CD4-positive, alpha-beta T cell treated with Interleukin-12 subunit alpha and Interleukin-12 subunit beta, for 1 hour (primary cell): ENCODE results near the gene PHRF1.

ENCODE experiments used
- DNase-seq: peaks from one replicate; pipeline ENCODE4 v3.0.0-alpha.2; 2020

Gene PHRF1, protein sequence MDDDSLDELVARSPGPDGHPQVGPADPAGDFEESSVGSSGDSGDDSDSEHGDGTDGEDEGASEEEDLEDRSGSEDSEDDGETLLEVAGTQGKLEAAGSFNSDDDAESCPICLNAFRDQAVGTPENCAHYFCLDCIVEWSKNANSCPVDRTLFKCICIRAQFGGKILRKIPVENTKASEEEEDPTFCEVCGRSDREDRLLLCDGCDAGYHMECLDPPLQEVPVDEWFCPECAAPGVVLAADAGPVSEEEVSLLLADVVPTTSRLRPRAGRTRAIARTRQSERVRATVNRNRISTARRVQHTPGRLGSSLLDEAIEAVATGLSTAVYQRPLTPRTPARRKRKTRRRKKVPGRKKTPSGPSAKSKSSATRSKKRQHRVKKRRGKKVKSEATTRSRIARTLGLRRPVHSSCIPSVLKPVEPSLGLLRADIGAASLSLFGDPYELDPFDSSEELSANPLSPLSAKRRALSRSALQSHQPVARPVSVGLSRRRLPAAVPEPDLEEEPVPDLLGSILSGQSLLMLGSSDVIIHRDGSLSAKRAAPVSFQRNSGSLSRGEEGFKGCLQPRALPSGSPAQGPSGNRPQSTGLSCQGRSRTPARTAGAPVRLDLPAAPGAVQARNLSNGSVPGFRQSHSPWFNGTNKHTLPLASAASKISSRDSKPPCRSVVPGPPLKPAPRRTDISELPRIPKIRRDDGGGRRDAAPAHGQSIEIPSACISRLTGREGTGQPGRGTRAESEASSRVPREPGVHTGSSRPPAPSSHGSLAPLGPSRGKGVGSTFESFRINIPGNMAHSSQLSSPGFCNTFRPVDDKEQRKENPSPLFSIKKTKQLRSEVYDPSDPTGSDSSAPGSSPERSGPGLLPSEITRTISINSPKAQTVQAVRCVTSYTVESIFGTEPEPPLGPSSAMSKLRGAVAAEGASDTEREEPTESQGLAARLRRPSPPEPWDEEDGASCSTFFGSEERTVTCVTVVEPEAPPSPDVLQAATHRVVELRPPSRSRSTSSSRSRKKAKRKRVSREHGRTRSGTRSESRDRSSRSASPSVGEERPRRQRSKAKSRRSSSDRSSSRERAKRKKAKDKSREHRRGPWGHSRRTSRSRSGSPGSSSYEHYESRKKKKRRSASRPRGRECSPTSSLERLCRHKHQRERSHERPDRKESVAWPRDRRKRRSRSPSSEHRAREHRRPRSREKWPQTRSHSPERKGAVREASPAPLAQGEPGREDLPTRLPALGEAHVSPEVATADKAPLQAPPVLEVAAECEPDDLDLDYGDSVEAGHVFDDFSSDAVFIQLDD (N-terminal part only)

DNA sequence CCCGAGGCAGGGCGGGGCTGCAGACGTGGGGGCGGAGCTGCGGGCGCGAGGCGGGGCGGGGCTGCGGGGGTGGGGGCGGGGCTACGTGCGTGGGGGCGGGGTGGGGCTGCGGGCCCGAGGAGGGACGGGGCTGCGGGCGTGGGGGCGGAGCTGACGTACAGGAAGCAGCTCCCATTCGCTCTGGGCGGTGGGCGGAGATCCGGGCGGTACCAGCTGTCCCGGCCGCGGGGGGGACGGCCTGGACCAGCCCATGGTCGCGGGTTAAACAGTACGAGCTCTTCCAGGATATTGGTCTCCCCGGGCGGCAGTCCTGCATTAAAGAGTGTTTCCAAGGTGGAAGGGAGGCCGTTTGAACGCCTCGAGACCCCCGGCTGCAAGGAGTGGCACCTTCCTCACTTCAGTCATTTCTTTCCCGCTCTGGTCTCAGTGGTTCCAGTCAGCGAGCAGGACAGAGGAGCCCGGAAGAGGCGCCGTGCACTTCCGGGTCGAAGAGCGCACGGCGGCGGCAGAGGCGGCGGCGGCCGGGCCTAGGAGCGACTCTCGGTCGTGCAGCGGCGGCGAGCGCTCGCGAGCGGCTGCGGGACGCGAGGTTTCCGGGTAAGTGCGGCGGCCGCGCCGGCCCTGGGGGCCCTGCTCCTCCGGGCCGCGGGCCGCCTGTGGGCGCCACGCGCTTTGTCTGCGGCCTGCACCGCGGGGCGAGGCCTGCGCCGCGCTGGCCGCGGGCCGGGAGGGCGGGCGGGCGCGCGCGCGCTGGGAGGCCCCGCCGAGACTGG lies at the start of gene PHRF1:
Gene PHRF1 (plus strand): TSS at position 475 of the 773 bp plus-strand sequence. CDS start 5,043 bp downstream, outside the sequence.
- DNase-seq = peak; percentile 96

DNA sequence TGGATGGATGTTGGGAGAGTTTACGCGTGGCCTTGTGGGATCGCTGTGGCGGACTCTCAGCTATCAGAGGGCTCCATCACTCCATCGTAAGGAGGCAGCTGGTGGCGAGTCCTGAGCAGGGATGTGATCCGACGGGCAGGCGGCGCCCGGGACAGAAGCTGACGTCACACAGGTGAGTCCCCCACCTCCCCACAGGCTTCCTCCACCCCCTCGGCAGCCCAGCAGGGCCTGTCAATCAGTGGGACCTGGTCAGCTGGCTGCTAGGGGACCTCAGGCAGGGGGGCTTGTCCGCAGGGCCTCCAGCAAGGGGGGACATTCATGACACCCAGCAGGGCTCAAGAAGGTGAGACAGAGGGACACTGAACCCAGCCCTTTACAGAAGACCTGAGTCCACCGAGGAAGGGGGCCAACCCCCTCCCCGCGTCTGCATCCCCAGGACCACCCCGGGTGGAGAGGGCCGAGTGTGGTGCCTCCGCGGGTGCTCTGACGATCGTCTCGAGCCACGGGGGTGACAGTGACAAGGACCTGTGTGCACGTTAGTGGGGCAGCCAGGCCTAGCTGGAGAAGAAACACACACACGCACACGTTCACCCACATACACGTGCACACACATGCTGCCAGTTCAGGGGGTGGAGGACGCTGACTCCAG lies 48.0 kb upstream of the PHRF1 start:
- DNase-seq = no peak

DNA sequence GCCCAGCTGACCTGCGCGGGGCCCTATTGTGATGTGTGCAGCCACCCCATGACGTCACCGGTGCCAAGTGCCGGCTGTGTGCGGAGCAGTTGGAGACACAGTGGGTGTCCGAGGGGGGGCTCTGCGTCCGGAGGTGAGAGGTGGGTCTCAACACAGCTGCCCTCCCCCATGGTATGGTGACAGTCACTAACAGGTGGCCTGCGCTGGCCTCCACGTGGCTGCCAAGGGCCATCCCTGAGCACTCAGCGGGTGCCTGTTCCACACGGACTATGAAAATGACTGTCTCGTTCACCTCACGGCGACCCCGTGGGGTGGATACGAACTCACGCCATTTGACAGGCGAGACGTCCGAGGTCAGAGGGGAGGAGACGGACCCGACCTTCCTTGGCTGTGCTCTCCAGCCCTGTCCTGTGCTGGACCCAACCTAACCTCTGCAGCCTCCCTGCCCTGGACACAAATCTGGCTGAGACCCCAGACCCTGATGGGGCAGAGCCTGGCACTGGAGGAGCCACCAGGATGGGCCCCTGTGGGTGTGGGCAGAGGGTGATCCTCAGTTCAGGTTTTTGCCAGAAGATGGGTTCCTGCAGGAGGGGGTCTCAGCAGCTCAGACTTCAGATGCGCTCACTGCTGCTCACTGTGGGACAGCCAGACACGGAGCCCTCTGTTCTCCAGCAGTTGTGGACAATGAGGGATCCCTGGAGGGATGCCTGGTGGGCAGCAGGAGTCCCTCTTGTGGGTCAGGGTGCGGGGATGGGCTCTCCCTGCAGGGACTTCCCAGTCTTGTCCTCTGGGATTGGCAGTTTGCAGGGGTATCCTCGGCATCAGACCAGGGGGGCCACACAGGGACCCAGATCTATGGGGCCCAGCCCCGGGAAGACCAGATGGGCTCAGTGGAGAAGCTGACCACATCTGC lies 47.2 kb upstream of the PHRF1 start:
- no peak for DNase-seq

DNA sequence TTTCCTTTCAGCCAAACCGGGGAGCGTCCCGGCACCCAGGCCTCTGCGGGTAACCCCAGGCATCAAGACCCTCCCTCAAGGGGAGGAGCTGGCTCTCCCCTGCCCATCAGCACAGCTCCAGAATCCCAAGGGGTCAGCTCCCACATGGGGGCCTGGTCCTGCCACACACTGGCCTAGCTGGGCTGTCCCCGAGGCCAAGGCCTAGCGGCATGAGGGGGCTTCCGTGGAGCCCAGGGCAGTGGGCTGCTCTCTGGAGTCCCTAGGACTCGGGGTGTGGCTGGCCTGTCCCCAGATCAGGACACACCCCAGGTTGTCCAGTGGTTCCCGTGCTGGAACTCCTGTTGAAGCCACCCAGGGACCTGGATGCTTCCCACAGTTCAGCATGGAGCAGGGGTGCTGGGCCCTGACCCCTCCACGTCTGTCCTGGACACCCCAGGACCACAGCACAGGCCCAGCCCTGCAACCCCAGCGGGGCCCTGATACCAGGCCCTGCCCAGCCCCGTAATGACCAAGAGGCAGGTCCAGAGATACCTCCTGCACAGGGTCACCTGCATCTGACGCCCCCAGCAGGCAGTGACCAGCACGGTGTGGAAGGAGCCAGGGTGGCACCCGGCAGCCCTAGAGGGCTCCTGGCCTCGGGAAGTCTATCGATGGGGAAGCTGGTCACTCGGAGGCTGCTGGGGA lies 46.4 kb upstream of the PHRF1 start:
- no peak for DNase-seq

DNA sequence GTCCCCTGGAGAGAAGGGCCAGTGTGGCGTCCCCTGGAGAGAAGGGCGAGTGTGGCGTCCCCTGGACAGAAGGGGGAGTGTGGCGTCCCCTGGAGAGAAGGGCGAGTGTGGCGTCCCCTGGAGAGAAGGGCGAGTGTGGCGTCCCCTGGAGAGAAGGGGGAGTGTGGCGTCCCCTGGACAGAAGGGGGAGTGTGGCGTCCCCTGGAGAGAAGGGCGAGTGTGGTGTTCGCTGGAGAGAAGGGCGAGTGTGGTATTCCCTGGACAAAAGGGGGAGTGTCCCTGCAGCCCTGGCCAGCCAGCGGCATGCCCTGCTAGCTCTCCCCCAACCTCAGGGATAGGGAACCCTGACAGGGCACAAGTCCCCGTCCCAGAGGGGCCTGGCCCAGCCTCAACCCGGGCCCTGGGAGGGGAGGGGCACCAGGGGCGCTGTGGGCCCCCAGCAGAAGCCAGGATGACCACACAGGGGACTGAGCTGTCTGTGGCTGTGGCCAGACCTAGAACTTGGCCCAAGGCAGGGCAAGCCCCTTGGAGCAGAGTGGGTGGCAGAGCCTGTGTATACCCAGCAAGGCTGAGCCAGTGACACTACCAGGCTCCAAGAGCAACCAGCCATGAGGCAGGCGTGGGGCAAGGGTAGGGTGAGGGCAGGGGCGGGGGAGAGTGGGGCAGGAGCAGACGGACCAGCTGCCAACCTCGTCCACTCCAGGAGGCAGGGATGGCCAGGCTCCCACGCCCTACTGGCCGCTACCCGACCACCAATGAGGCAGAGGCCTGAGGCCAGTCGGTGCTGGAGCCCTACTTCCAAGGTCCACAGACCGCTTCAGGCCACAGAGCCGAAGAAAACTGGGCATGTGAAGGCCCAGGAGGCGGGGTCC lies 45.1 kb upstream of the PHRF1 start:
- no peak for DNase-seq

DNA sequence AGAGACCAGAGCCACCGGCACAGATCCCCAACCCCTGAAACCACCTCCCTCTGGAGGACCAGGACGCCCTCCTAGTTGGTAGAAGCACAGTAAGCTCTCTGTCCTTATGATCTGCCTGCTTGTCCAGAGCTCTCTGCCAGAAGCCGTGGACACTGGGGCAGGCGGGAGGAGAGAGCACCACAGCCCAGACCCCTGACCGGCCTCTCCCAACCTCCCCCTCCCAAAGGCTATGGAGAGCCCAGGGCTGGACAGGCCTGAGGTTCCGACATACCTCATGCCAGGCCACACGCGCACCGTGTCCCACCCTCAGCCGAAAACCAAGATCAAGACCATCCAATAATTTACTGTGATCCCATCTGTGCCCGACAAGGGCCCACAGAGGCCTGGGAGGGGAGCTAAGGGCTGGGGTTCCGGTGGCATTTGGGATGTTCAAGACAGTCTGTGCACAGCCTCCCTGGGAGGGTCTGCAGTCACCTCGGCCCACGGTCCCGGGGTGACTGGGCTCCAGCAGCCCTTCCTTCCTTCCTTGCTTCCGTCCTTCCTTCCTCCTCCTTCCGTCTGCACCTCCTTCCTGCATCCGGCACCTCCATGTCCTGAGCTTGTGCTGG lies 44.2 kb upstream of the PHRF1 start:
- DNase-seq = no peak

DNA sequence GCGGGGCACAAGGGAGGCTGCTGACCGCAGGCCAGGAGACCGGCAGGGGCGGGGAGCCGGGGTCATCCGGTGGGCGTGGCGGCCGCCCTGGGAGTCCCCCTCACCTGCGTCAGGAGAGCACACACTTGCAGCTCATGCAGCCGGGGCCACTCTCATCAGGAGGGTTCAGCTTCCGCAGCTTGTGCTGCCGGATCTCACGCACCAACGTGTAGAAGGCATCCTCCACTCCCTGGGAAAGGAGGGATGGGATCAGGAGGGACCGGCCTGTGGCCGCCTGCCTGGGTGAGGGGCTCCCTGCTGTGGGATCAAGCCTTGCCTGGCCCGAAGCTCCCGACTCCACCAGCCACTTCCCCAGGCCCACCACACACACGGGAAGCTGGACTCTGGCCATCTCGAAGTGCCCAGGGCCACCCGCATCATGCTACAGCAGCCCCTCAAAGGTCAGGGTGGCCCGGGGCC lies 43.7 kb upstream of the PHRF1 start:
- no peak for DNase-seq

DNA sequence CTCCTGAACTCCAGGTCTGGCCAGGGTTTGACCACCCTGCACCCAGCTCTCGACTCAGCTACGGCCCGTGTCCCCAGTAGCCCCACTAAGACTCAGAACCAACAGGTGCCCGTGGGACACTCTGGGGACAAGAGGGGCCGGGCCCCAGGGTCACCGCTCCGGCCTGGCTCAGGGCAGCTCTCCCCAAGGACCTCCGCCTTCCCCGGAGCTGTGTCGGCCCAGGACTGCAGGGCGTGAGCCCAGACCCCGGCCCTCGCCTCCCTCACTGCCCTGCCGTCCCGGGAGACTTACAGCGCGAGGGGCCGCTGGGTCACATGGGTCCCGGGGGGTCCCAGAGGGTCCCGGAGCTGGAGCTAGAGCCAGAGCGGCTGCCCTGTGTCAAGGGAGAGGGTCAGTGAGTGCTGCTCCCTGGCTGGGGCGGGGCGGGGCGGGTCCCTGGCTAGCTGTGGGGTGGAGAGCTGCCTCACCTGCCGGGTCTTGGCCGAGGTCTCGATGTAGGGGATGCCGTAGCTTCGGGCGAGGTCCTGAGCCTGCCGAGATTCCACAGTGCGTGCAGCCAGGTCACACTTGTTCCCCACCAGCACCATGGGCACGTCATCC lies 43.2 kb upstream of the PHRF1 start:
- DNase-seq = no peak

DNA sequence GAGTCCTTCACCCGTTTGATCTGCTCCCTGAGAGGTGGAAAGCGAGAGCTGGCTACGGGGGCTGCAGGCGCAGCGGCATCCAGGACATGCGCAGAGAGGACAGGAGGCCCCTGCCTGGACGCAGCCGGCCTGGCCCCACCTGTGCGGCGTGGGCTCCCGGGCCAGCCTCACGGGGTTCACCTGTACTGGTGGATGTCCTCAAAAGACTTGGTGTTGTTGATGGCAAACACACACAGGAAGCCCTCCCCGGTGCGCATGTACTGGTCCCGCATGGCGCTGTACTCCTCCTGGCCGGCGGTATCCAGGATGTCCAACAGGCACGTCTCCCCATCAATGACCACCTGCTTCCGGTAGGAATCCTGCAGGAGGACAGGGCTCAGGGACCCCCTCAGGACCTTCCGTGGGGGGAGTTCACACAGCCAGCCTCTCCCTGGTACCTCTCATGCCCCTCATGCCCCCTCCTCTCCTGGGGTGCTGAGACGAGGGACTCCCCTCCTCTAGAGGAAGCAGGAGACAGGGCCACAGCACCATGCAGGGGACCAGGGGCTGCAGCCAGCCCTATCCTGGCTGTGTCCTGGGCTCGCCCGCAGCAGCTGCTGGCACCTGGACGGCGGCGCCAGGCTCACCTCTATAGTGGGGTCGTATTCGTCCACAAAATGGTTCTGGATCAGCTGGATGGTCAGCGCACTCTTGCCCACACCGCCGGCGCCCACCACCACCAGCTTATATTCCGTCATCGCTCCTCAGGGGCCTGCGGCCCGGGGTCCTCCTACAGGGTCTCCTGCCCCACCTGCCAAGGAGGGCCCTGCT lies 42.5 kb upstream of the PHRF1 start:
- DNase-seq = no peak

DNA sequence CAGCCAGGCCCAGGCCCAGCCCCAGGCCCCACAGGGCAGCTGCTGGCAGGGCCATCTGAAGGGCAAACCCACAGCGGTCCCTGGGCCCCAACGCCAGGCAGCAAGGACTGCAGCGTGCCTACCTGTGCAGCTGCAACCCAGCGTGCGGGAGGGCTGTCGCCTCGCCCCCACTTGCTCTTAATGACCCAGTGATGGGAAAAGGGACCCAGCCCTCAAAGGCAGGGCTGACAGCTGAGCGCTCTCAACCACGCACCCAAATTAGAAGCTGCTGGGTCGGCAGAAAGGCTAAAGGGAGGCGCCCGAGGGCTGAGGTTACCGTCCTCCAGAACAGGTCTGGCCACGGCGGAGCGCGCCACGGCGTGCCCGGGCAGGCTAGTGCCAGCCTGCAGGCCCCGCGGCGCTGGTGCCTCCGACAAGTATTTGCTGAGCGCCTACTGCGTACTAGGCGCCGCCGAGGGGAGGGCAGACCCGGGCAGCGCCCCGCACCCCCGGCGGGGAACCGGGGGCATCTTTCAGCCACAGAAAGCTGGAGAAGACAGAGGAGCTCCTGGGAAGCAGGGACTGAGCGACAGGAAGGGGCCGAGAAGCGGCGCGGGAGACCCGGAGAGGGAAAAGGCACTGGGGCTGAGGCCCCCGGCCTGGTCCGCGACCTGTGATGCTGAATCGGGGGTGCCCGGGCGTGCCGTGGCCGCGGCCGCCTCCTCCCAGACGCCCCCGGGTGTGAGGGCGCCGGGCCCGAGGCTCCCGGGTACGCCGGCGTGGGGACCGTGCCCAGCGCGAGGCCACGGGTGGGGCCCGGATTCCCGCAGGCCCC lies 41.7 kb upstream of the PHRF1 start:
- peak; percentile 31 for DNase-seq

DNA sequence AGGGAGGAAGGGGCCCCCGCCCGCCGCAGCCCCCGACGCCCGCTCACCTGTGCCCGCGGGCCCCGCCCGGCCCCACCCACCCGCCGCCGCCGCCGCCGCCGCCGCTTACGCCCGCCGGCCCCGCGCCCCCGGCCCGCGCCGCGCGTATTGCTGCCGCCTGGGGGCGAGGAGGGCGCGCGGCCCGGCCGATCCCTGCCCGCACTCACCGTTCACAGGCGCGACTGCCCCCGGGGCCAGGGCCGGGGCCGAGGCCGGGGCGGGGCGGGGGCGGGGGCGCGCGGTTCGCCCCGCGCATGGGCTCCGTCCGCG lies 41.1 kb upstream of the PHRF1 start:
- DNase-seq = no peak

DNA sequence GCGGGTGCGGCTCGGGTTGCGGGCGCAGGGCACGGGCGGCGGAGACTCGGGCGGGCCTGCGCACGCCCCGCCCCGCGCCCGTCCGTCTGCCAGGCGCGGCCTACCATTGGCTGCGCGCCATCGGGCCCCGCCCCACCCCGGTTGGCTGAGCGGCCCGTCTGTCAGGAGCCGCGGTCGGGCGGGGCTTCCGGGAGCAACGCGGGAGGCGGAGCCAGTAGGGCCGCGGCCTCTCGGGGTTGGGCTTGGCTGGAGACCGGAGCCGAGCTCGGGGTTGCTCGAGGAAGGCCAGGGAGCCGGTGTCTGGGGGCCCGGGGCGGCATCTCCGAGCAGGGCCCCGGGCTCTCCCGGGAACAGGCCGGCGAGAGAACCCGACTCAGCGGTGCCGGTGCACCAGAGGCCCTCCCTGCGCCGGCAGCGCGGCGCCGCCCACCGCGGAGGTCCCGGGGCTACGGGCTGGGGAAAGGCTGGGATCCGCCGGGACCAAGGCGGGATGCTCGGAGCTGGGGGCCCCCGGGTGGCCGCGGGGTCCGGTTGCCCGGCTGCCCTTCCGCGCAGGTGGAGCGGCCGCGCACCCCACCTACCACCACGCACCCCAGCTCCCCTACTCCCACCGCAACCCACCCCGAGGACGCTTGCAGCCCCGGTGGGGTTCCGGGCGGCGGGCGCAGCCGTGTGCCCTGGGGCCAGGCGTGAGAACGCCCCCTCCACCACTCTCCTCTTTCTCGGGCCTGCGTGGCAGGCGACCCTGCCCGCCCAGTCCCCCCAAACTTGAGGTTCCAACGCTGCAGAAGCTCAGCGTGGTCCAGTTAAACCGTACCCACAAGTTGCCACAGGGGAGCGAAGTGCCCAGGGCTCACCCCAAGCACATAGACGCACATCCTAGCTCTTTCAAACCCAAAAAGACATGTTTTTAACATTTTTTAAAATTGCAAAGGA lies 40.5 kb upstream of the PHRF1 start, which contains the start of gene HRAS:
Gene HRAS (minus strand): TSS at position 58 of the 936 bp plus-strand sequence.
- peak; percentile 97 for DNase-seq

DNA sequence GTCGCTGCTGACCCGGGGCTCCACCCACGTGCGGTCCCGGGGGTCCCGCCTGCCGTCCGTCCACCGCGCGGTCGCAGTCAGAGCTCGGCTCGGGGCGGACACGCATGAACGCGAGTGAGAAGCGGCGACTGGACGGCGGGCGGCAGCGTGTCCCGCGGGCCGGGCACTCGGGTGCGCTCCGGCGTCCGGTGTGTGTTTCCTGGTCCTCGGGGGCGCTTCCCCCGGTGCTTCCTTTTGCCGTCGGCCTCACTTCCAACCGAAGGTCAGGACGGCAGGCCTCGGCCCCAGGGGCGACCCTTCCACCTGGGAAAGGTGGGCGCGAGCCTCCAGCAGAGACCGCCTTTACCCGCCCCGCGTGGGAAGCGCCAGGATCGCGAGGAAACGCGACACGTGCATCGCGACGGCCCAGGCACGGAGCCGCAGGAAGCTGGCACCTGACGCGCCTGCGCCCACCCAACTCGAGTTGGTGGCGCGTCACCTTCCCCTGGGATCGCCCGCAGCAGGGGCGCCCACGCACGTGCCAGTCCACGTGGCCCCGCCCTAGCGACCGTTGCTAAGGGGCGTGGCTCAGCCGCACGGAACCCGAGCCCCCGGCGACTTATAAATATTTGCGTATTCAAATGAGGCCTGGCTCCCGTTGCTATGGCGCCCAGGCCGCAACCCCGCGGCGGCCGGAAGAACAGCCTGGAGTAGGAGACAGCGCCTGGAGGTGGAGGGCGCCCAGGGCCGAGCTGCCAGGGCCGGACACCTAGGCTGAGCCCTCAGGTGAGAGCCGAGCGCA lies 39.2 kb upstream of the PHRF1 start, which contains the start of gene LRRC56:
Gene LRRC56 (plus strand): TSS at position 687 of the 781 bp plus-strand sequence. CDS start 3,158 bp downstream, outside the sequence.
- DNase-seq = peak; percentile 97
